ENCODE data around the gene PLA2G2E. TPM values are rescaled to one million over a fixed set of nuclear protein-coding genes. Genes with fewer than 3 reads are reported as not detected.
"Not testable (repeated sequence)": the region's sequence is repeated elsewhere in the genome, so short reads cannot be mapped to it uniquely, and the experiment has no call there.

The PLA2G2E gene
- total RNA-seq, 1 donor from 2014 or later = not detected

DNA sequence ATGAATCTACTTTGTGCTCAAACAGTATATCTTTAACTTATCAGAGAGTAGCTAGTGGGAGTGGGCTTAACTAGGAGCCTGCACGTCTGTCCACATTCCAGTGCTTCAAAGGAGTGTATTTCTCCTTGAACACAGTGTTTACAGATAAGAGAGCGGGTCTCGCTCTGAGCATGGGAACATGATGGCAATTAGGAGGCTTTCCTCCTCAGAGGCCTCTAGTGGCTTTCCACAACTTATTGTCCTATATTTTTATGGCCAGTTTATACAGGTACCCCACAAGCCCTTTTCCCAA lies 3.7 kb upstream of the PLA2G2E start:
- not testable (repeated sequence) for DNase-seq

DNA sequence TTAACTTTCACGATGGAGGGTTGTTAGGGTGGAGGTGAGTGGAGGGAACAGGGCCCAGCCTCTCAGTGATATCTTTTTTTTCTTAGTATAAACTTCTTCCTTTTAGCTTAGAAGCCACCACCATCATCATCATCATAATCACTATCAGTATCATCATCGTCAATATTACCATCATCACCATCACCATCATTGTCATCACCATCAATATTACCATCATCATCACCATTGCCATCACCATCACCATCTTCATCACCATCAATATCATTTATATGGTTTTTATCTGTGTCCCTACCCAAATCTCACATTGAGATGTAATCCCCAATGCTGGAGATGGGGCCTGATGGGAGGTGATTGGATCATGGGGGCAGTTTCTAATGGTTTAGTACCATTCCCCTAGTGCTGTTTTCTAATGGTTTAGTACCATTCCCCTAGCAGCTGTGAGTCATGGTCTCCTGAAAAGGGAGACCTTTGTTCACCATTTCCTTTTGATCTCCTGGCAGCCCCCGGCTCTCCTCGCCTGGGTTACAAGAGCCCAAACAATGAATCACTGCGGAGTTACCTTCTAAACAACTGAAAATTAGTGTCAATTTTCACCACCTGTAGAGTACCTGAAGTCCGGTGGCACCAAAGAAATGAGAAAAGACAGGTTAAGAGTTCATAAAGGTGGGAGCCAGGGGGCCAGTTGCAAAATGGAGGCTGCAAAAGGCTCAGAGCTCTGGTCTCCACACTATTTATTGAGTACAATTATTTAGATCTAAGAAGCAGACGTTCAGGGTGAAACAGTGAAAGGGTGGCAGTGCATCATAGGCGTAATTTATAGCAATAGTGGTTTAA lies 3.1 kb upstream of the PLA2G2E start:
- DNase-seq = no peak

DNA sequence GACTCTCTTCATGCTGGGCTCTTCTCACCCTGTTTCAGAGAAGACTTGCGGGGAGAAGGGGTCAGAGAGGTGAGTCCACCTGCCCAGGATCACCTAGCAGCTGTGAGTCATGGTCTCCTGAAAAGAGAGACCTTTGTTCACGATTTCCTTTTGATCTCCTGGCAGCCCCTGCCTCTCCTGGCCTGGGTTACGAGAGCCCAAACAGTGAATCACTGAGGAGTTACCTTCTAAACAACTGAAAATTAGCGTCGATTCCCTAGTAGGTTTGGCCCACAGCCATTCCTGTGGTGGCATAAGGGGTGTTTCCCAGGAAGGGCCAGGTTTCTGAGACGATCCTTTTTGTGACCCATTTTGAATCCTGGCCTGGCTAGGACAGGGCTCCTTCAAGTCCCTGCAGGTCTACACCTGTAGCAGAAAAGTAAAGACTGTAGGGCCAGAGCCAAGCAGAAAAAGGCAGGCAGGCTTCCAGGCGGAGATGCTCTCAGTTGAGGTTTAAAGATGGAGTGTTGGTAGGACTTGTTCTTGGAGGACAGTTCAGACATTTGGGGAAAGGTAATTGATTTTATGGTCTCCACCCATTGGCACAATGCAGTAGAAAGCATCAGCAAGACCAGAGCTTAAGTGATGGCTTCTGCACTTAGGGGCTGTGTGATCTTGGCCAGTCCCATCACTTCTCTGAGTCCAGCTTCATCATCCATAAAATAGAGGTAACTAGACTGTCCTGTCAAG lies 2.1 kb upstream of the PLA2G2E start:
- DNase-seq = no peak

DNA sequence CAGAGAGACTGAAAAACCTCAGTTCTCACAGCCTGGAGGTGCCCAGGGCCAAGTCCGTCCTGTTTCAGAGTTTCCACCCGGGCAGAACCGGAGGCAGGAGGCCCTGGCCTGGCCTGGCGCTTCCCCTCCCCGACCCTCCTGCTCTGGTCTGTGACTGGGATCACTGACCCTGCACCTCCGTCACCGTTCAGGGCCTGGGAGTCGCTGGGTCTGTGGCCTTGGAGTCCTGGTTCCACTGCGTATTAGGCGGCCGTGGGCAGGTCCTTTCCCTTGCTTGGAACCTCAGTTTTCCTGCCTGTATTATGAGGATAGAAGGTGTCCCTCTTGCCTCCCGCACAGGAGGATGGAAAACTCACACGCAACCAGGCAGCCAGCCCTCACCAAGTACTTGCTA lies 533 bp upstream of the PLA2G2E start:
- DNase-seq = no peak

DNA sequence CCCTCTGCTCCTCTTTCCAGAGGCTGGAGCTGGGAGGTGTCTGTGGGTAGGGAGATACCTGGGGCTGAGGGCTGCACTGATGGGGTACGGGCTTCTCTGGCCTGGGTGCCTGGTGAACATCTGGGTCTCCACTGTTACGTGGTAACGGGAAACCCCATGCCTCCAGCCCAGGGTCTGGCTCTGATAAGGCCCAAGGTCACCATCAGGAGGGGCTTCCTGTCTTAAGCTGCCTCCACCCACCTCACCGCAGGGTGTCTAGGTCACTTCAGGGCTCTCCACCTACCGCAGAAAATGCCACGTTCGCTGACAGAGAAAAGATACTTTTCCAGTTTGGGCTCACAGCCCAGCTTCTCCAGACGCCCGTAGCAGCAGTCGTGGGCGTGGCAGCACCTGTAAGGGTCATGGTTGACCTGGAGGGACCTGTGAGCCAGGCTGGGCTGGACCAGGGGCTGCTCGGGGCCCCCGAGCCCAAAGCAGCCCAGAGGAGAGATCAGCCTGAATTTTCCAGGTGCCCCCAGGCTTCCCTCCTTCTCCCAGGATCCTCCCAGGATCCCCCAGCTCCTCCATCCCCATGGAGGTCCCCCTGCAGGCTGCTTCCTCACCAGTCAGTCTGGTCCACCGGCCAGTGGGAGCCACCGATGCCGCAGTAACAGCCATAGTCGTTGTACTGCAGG lies 1.3 kb downstream of the PLA2G2E start:
- DNase-seq = no peak

DNA sequence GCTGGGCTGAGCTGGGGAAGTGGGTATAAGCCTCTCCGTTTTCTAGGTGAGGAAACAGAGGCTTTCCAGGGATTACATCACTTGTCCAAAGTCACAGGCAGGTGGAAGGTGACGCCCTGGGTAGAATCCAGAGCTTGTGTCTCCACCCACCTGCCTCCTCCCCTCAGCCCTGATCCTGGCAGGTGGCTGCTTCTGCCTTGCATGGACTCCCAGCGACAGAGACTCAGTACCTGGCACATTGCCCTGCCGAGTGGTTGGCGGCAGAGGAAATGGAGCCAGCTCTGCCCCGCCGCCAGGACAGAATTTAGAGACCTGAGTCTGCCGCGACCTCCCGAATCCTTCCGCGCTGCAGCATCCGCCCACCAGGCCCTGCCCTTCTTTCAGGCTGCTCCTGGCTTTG lies 2.1 kb downstream of the PLA2G2E start:
- peak; percentile 21 for DNase-seq

DNA sequence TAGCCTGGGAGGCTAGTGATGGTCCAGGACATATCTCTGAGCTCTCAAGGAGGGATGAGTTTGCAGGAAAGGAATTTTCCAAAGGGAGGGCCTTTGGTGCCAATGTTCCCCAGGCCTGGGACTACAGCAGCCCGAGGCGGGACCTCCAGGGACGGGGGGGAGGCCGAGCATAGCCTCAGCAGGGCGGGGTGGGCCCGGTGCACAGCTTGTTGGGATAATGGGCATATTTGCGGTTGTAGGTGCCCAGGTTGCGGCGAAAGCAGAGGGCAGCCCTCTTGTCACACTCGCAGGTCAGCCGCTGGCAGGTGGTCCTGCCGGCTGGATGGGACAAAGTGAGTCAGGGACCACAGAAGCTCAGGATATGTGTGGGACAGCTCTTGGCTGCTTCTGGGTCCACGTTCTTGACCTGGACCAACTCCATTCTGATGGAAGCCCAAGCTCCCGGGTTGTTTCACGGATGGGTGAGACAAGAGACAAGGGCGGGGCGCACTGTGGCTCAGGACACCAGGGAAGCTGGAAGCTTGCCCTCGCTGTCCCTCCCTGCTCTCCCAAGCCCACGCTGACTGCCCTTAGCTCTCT lies 3.2 kb downstream of the PLA2G2E start:
- no peak for DNase-seq

DNA sequence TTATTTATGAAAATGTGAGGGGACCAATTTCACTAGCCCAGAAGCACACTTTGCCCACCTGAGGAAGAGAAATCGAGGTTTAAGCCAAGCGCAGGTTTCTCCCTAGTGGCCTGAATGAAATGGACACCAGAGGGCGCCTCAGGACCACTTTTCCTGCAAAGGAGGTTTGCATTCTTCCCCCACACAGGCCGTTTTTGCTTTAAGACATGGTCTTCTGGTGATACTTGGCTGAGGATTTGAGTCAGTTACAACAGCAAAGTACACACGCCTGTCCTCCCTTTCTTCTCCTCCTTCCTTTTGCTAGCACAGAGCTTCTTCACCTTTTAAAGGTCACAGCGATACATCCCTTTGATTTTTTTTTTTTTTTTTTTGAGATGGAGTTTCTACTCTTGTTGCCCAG lies 5.4 kb downstream of the PLA2G2E start:
- DNase-seq = peak; percentile 62

DNA sequence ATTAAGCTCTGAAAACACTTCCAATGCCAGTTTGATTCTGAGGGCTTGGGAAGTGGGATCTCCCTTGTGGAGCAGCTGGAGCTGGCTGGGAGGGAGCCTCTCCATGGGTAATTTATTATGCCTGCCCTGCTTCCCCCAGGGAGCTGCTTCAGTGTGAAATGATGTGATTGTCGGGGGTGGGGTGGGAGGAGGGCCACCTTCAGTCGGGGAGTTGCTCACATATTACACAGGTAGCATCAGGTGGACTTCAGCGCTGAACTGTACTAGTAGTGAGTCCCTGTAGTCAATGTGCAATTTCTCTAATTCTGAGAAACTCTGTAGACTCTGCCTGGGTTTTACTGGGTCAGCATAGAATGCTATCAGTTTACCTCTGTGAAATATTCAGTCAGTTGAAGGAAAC lies 12.8 kb downstream of the PLA2G2E start:
- no peak for DNase-seq

DNA sequence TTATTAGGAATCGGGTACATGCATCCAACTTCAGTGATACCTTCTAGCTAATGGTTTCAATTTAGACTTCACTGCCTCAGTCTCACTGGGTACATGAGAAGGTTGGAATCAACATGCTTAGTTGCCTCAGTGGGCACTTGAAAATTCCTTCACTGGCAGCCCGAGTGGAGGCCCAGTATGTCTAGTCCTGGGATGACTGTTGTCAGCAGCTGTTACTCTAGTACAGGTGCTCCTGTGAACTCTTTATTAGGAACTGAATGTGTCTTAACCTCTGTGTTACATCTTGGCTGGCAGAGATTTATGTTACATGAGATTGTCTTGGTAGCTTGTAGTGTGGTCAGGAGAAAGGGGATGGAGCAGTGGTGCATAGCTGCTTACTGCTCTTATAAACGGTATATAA lies 13.4 kb downstream of the PLA2G2E start:
- DNase-seq = no peak

DNA sequence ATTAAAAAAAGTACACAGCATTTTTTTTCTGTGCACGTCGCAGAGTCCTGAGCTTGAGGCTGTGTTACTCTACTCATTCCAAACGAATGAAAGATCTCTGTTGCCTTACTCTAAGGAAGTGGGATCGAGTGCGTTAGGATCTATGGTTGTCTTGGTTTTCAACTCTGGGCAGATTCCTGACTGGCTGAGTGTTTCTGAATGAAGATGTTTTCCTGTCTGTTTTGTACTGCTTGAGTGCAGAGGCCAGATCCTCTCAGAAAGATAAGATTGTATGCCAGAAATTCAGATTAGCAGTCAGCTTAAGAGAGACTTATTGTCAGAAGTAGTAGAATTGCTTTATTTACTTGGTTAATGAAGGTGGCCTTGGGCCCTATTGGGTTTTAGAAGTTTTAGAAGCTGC lies 14.0 kb downstream of the PLA2G2E start:
- no peak for DNase-seq

DNA sequence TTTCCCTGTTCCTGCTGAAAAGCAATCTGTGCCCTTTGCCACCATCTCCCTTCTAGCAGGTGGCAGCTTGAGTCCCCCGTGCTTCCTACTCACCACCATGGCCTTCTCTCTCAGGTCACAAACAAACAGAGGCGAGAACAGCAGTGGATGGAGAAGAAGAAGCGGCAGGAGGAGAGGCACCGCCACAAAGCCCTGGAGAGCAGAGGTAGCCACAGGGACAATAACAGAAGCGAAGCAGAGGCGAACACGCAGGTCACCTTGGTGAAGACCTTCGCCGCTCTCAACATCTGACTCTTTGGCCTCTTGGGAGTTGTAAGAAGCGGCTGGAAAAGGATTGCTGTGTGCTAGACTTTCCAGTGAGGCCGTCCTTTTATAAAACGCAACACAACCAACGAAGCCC lies 16.0 kb downstream of the PLA2G2E start:
- no peak for DNase-seq

DNA sequence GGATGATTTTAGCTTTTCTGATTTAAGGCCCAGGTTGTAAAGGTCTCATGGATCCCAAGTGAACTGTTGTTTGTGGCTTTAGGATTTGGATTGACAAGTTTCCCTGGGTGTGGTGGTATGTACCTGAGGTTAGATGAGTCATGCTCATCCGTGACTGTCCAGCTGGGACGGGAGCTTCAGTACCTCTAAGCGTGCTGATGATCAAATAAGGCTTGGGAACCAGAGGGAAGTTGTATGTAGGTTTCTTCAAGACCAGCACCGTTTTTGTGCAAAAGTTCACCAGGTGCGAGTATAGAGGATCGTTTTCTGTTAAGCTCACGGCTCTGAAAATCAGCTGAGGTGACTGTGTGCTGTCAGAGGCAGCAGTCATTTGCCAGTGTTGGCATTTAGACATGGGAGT lies 19.8 kb downstream of the PLA2G2E start:
- DNase-seq = no peak

DNA sequence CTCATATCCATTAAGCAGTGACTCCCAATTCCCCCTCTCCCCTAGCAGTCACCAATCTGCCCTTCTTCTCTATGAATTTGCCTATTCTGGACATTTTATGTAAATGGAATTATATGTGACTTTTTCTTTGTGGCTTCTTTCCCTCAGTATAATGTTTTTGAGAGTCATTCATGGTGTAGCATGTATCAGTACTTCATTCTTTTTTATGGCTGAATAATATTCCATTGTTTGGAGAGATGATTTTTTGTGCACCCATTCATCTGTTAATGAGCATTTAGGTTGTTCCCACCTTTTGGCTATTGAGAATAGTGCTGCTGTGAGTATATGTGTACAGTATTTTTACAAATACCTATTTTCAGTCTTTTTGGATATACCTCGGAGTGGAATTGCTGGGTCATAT lies 21.8 kb downstream of the PLA2G2E start:
- no peak for DNase-seq

DNA sequence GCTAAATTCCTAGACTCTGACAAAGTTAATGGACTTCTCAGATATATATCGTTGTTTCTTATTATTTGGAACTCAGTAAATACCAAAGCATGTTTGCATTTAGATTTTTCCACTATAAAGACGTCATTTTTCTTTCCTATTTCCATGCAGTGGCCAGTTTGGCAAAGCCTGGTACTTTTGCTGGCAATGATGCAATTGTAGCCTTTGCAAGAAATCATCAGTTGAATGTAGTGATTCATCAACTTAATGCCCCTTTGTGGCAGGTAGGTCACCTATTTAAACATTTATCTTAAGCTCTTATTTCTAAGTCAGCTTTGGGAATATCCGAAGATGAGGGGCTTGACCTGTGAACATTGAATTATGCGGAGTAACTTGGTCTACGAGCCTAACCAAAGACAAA lies 29.2 kb downstream of the PLA2G2E start:
- no peak for DNase-seq

DNA sequence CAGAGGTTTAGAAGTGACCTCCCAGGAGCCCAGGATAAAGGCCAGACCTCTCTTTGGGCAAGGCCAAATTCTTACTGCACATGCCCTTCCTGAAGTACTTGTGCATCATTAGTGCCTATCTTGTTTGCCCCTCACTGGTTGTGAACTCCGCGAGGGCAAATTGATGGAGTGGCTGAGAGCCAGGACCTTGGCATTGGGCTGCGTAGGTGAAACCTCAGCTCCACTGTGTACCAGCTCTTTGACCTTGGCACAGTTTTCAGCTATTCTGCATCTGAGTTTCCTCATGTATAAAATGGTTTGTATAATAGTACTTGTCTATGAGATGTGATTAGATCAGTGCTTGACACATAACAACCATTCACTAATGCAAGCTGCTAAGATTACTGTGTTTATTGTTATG lies 29.7 kb downstream of the PLA2G2E start:
- DNase-seq = no peak

DNA sequence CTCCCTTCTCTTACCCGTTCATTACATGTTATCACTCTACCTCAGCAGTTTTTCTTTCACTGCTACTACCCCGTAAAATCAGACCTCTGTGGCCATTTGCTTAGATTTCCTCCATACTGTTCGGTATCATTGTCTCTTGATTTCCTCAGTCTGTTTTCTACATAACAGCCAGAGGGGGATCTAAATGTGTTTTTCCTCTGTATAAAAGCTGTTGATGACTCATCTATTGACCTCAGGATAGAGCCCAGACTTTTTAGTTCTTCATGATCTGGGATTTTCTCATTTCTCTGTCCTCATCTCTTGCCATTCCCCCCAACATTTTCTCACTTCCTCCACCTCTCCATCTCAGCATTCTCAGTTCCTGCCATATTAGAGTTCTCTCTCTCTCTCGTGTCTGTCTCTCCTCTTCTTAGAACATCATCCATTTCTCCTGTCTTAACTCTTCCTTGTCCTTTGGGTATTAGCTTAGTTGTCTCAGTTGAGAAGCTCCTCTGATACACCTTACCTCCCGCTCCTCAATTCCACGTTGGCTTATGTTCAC lies 30.7 kb downstream of the PLA2G2E start:
- no peak for DNase-seq

DNA sequence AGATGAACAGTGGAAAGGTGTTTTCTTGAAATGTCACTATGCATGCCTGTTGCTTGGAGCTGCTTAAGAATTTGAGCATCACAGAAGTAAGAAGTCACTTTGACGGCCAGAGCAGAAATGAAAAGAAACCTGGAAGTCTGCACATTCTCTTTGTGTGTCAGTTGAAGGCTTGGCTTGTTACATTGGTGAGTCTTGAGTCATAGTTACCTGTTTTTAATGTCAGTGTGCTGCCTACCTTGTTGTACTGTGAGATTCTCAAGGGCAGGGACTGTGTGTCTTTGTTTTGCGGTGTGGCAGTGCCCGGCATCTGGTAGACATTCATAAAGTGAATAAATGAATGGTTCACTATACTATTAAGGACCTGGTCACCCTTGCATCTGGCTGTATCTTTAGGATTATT lies 31.3 kb downstream of the PLA2G2E start:
- DNase-seq = no peak

DNA sequence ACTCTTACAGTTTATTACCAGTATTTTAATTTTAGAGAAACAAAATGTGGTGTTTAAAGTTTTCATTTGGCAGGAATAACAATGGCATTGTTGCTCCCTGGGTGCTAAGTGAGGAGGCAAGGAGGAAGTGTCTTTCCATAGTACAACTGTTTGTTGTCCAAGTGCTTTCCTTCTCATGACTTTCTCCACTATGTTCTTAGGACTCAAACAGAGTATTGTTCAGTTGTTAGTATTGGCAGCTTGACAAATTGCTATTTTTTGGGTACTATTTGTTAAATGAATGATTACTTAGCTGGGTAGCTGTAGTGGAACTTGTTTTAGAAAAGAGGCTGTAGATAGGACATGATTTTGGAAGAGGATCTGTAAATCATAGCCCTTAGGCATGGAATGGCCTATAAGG lies 33.8 kb downstream of the PLA2G2E start:
- DNase-seq = no peak

DNA sequence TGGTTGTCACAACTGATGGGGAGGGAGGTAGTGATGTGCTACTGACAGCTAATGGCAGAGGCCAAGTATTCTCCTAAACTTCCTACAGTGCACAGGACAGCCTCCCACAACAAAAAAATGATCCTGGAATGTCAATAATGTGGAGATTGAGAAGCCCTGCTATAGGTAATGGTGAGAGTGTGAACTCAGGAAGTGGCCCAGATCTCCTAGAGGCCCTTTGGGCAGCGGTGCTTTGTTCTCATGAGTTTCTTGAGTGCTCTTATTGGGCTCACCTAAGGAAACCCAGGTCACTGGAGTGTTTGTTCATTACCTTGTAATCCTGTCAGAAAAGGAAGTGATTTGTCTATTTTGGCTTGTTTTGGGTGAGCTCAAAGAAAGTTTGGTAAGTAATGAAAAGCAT lies 35.3 kb downstream of the PLA2G2E start:
- no peak for DNase-seq

DNA sequence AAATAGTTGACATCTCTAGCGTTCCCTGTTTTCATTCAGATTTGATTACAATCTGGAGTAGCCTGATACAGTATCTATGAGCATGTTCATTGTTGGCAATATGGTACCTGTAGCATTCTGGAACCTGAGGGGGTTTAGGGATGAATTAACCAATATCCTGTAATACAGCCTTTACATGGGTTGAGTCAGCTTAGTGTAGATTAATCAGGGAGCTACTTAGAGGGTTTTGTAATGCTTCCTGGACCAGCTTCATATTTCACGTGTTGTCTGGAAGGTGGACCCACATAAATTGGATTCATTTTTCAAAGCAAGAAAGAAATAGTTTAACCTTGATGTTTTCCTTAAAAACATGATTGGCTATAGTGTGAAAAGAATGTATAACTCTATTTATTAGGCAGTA lies 37.6 kb downstream of the PLA2G2E start:
- DNase-seq = no peak

DNA sequence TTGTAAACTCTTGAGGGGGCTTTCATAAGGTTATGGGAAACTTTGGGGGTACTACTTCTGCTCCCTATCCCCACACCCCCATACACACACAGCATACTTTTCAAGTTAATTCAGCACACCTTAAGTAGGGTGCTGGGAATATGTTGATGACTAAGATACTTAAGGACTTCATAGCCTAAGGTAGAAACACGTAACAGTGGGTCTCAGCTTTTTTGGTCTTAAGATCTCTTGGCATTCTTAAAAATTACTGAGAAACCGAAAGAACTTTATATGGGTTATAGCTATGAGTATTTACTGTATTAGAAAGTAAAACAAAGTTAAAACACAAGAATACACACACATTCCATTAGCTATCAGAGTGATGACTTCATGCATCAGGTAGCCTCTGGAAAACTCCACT lies 39.1 kb downstream of the PLA2G2E start:
- no peak for DNase-seq
